CD4-positive, alpha-beta T cell treated with Interleukin-15 for 4 hours (primary cell): ENCODE results near the gene APBA2.
A peak's percentile ranks its signal among the peaks of the same experiment; 100 is the strongest.

ENCODE experiments used
- DNase-seq: peaks from one replicate; pipeline ENCODE4 v3.0.0-alpha.2; 2020; ENCODE audit warnings: low spot score

Gene APBA2

GRCh38 chr15:28935316-28935715 is 49.5 kb downstream of the APBA2 start:
- no peak for DNase-seq

GRCh38 chr15:28936081-28936480 is 50.3 kb downstream of the APBA2 start:
- no peak for DNase-seq

GRCh38 chr15:28936481-28936881 is 50.7 kb downstream of the APBA2 start:
- no peak for DNase-seq

GRCh38 chr15:28937271-28937670 is 51.5 kb downstream of the APBA2 start:
- no peak for DNase-seq

GRCh38 chr15:28942046-28942445 is 56.3 kb downstream of the APBA2 start:
- peak; percentile 26 for DNase-seq

GRCh38 chr15:28942571-28942970 is 56.8 kb downstream of the APBA2 start:
- no peak for DNase-seq

- no peak for DNase-seq
Observed at GRCh38 chr15:28943146-28943545, 57.4 kb downstream of the APBA2 start.

GRCh38 chr15:28943611-28944230 is 57.9 kb downstream of the APBA2 start:
- DNase-seq, result no peak

- DNase-seq, result no peak
Observed at GRCh38 chr15:28944286-28944685, 58.5 kb downstream of the APBA2 start.

- DNase-seq, result no peak
Observed at GRCh38 chr15:28944696-28945300, 59.0 kb downstream of the APBA2 start.

- DNase-seq, result no peak
Observed at GRCh38 chr15:28945626-28946230, 60.0 kb downstream of the APBA2 start.

- DNase-seq, result no peak
Observed at GRCh38 chr15:28946803-28947202, 61.0 kb downstream of the APBA2 start.

- DNase-seq, result no peak
Observed at GRCh38 chr15:28947221-28947674, 61.5 kb downstream of the APBA2 start.

- DNase-seq, result no peak
Observed at GRCh38 chr15:28948036-28948435, 62.3 kb downstream of the APBA2 start.

- DNase-seq, result no peak
Observed at GRCh38 chr15:28950916-28951315, 65.1 kb downstream of the APBA2 start.

- DNase-seq, result no peak
Observed at GRCh38 chr15:28952666-28953491, 67.1 kb downstream of the APBA2 start.

- DNase-seq, result no peak
Observed at GRCh38 chr15:28953573-28954195, 67.9 kb downstream of the APBA2 start.

- DNase-seq, result no peak
Observed at GRCh38 chr15:28954466-28955159, 68.8 kb downstream of the APBA2 start.

- DNase-seq, result no peak
Observed at GRCh38 chr15:28955160-28955992, 69.6 kb downstream of the APBA2 start.

GRCh38 chr15:28955993-28956421 is 70.2 kb downstream of the APBA2 start:
- no peak for DNase-seq

GRCh38 chr15:28956491-28956890 is 70.7 kb downstream of the APBA2 start:
- no peak for DNase-seq
